CD4-positive, alpha-beta T cell treated with Interferon alpha-2 for 1 hour (primary cell): ENCODE results near the gene ZNF423.

Experiments used
- DNase-seq, 2 donors: peaks; one replicate each; pipeline ENCODE4 v3.0.0-alpha.2; 2020 to 2022

The ZNF423 gene

GRCh38 chr16:49712542-49712941, 143.4 kb downstream of the ZNF423 start:
- no peak for DNase-seq

- DNase-seq: no peak
These were observed 143.8 kb downstream of the ZNF423 start for GRCh38 chr16:49712106-49712505.

DNA sequence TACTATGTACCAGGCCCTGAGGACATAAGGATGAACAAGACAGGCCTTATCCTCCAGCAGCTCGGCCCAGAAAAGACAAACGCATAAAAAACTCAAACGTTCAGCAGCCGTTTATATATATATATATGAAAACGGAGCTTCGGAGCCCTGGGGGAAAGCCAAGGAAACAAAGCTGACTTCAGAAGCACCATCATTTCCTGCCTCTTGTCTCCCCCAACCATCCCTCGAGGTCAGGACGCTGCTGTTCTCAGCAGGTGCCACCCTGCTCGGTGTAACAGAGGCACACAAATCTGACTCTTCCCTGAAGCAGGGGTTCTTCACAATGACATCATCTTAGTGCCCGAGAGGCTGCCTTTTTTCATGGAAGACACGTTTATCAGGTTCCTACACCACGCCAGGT, 146.9 kb downstream of the ZNF423 start:
- no peak for DNase-seq

DNA sequence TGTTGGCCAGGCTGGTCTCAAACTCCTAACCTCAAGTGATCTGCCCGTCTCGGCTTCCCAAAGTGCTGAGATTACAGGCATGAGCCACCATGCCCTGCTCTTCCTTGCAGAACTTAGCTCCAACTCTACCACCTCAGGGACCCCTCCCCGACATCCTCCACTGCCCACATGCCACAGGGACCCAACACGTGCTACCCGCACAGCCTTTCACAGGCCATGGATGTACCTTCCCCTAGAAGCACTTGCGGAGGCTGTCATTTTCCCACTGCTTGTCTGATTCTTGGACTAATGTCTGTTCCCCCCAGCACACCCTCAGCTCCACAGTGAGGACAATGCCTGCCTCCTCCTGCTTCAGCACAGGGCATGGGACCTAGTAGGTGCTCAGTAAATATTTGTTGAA, 147.4 kb downstream of the ZNF423 start:
- DNase-seq: no peak

GRCh38 chr16:49706620-49707355, 149.1 kb downstream of the ZNF423 start:
- no peak for DNase-seq

DNA sequence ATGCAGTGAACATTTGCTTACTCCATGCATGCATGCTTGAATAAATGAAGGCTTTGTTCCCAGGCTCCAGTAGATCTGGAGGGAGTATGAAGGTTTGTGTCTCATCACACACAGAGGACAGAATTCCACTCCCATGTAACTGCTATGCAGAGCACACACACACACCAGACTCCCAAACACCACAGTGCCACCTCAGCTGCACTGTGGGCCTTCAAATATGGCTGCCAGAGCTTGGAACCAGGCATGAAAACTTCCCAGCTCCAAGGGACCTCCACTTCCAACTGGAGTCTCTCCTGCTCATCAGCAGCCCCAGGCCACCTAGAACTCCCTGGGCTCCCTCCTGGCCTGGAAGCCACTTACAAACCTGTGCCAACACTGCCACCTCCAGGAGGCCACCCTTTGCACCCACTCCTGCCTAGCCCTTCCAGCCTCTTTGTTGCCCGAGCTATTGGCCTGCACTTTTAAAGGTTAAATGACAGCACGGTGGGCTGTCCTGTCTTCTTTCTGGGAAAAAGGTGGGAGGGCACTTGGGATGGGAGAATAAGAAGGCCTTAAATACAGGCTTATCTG, 151.2 kb downstream of the ZNF423 start:
- no peak for DNase-seq

DNA sequence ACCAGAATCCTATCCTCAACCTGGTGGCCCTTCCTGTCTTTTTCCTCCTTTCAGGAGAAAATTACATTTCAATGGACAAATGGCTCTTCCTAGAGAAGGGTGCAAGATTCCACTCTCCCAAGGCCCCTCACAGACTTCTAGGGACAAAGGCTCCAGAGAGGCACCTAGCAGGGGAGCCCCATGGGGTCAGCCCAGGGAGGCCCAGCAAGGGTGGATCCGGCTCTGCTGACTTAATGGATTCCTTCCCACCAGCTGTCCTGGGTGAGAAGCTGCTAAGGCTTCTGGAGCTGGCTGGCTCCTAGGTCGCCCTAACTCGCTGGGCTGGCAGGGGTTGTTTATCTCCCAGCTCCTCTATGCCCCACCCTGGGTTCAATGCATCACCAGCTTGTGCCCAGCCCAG, 152.4 kb downstream of the ZNF423 start:
- DNase-seq: no peak

GRCh38 chr16:49701789-49702494, 154.0 kb downstream of the ZNF423 start:
- DNase-seq: no peak

DNA sequence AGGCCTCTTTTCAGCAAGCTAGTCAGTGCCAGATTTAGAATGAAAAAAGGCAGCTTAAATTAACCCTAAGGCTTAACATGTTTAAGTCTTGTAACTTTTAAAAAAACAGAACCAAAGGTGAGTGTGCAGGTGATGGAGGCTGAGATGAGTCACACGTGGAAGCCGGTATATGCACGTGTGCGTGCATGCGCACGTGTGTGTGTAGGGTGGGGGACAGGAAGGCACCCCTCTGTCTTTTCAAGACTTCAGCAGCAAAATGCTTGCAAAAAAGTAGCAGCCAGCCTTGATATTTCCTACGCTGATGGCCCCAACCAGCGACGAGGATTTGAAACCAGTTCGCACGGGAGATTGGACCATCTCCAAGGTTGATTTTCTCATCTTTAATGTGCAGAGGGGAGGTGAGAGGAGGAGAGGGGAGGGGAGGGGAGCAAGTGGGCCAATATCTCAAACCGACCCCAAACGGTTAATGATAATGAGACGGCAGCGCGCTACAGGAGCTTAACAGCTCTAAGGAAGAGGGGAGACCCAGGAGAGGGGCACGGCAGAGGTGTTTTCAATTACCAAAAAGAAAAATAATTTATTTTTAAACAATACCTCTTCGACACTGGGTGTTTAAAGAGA, 154.7 kb downstream of the ZNF423 start:
- no peak for DNase-seq

GRCh38 chr16:49700251-49701064, 155.5 kb downstream of the ZNF423 start:
- no peak for DNase-seq

GRCh38 chr16:49699841-49700175, 156.1 kb downstream of the ZNF423 start:
- DNase-seq: no peak

DNA sequence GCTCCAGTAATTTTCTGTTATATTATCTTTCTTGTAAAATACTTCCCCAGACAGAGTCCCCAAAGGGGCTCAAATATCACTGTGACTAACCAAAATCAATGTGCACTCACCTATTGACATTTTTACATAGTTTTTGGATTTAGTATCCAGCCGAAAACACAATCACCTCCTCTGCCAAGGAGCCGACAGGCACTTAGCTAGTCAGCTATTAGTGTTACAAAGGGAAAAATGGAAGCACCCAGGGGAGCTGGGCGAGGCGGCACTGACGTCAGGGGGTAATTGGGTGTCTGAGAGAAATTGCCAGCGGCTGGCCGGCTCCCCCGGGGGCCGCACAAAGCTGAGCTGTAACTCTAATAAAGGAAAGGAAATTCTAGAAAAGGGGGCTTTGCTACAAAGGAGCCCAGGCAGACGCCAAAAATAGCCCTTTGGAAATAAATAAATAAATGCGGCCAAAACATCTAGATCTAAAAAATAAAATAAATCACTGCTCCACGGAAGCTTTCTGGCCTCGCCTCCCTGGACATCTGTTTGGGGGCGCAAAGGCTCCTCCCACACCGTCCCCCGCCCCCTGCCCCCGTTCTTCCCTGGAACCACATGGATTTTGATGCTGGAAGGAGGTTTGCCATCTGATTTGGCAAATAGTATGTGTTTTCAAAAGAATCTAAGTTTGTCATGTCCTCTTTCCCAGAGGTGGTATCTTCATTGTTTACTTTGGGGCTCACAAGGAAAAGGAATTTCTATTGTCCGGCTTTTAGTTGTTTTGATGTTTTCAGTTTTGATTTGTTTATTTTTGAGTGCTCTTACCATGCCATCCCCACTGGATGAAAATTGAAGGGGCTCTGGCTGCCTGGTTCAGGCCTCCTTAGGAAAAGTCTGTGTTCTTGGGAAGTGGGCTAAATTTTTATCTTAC, 156.7 kb downstream of the ZNF423 start:
- no peak for DNase-seq

GRCh38 chr16:49698453-49698815, 157.5 kb downstream of the ZNF423 start:
- no peak for DNase-seq

DNA sequence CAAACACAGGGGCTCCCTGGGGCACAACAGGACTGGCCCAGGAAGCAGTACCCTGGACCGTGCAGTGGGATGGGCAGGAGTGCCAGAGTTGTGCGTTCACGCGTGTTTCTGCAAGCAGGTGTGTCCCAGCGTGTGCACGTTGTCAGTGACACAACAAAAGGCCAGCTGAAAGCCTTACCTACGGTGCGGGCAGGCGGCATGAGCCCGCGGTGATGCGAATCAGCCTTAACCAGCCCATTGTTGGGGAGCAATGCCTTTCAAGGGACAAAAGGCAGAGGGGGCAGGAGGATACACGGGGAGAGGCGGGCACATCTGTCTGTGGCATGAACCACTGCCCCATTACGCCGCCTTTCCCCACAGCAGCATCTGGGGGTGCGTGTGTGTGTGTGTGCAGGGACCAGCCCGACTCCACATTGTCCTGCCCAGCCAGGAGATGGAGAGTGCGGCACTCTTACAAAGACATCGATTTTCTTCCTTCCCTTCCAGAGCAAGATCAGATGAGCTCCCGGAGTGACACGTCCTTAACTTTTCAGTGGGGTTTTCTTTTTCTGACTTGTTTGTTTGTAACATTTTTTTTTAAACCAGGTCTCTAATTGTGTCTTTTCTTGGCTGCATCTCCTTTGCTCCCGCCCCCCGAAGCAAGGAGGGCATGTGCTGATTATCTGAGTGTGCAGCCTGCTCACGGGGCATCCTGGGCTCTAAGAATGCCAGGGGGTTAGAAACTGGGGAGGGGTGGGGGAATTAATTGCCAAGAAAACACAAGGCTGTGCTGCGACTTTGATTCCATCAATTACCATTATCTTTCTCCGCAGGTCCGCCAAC, 158.1 kb downstream of the ZNF423 start:
- no peak for DNase-seq

- no peak for DNase-seq
These were observed 159.4 kb downstream of the ZNF423 start for GRCh38 chr16:49696414-49697101.

GRCh38 chr16:49695782-49696413, 160.0 kb downstream of the ZNF423 start:
- no peak for DNase-seq

GRCh38 chr16:49693445-49693844, 162.5 kb downstream of the ZNF423 start:
- no peak for DNase-seq

GRCh38 chr16:49690778-49691177, 165.1 kb downstream of the ZNF423 start:
- no peak for DNase-seq

DNA sequence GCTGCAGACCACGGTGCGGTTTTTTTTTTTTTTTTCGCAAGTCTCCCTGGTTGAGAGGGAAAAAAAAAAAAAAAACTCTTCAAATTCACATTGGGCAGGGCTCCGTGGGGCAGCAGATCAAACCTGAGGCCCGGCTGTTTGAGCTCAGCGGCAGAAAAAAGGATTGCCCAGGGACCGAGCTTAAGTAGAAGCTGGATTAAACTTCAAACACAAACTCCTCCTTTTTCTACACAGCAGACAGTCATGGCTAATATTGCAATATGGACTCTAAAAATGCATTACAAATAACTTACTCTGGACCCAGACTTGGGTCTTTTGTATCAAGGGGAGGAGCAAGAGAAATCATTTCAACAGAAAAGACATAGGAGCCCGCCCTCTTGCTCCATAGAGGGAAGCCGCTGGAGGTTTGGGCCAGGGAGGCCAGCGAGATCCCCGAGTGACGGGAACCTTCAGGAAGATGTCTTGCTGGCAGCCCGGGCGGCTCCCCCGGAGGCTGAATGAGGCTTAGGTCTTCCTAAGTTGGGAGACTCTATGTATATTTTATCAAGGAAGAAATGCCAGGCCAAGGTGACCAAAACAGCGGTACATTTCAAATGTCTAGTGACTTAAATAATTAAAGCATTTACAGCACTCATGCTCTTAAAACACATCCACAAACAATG, 167.7 kb downstream of the ZNF423 start:
- DNase-seq: no peak
